ENCODE measurements around the gene BCL2L2.

- TF ChIP-seq EP300 (IDR thresholded peaks at IDR 0.05; ENCODE audit: low read depth): no peak
- TF ChIP-seq, protein P1, sequence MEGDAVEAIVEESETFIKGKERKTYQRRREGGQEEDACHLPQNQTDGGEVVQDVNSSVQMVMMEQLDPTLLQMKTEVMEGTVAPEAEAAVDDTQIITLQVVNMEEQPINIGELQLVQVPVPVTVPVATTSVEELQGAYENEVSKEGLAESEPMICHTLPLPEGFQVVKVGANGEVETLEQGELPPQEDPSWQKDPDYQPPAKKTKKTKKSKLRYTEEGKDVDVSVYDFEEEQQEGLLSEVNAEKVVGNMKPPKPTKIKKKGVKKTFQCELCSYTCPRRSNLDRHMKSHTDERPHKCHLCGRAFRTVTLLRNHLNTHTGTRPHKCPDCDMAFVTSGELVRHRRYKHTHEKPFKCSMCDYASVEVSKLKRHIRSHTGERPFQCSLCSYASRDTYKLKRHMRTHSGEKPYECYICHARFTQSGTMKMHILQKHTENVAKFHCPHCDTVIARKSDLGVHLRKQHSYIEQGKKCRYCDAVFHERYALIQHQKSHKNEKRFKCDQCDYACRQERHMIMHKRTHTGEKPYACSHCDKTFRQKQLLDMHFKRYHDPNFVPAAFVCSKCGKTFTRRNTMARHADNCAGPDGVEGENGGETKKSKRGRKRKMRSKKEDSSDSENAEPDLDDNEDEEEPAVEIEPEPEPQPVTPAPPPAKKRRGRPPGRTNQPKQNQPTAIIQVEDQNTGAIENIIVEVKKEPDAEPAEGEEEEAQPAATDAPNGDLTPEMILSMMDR (IDR thresholded peaks at IDR 0.05): no peak
Observed at GRCh38 chr14:23297611-23298277, 8.9 kb upstream of the BCL2L2 start.
